ENCODE results near the gene CCDC185. TPM values are rescaled to one million over a fixed set of nuclear protein-coding genes. Genes with fewer than 3 reads are reported as not detected.

The CCDC185 gene
- total RNA-seq, 1 donor: not detected

- no peaks in the 10 kb centered on the region for H3K79me2 ChIP-seq (ENCODE audit: insufficient read depth, low read length)
- no peaks in the 10 kb centered on the region for H3K36me3 ChIP-seq (ENCODE audit: insufficient read depth, low read length)
- no peaks in the 10 kb centered on the region for H3K9me3 ChIP-seq (ENCODE audit: low read depth, low read length)
- H3K4me1 ChIP-seq (ENCODE audit: insufficient read depth, low read length): peaks cover 20% of the 10 kb centered on the region
- peaks cover 4% of the 10 kb centered on the region for H3K27me3 ChIP-seq (ENCODE audit: insufficient read depth, low read length)
- no peak overlapping the region for H3K4me3 ChIP-seq (ENCODE audit: insufficient read depth, low read length)
- TF ChIP-seq CTCF (IDR thresholded peaks at IDR 0.05; ENCODE audit: extremely low read depth, low read depth, low read length): no peak
- no peak overlapping the region for H3K27ac ChIP-seq (ENCODE audit: low read depth, low read length)
- H3K4me2 ChIP-seq (ENCODE audit: insufficient read depth, low read length): no peak overlapping the region
- H4K20me1 ChIP-seq (ENCODE audit: insufficient read depth, low read length): no peaks in the 10 kb centered on the region
- DNase-seq (ENCODE audit: insufficient read length, low spot score, missing footprints): no peak
- no peak overlapping the region for H2AFZ ChIP-seq (ENCODE audit: low read length)
Measured at GRCh38 chr1:223421025-223421424, 27.8 kb downstream of the CCDC185 start.

GRCh38 chr1:223421676-223422075 lies 28.5 kb downstream of the CCDC185 start:
- no peaks in the 10 kb centered on the region for H3K9me3 ChIP-seq (ENCODE audit: low read depth, low read length)
- no peak overlapping the region for H3K4me2 ChIP-seq (ENCODE audit: insufficient read depth, low read length)
- H4K20me1 ChIP-seq (ENCODE audit: insufficient read depth, low read length): no peaks in the 10 kb centered on the region
- H3K4me1 ChIP-seq (ENCODE audit: insufficient read depth, low read length): peaks cover 20% of the 10 kb centered on the region
- no peak for DNase-seq (ENCODE audit: insufficient read length, low spot score, missing footprints)
- no peaks in the 10 kb centered on the region for H3K79me2 ChIP-seq (ENCODE audit: insufficient read depth, low read length)
- H3K4me3 ChIP-seq (ENCODE audit: insufficient read depth, low read length): no peak overlapping the region
- H3K27ac ChIP-seq (ENCODE audit: low read depth, low read length): no peak overlapping the region
- TF ChIP-seq CTCF (IDR thresholded peaks at IDR 0.05; ENCODE audit: extremely low read depth, low read depth, low read length): no peak
- no peaks in the 10 kb centered on the region for H3K36me3 ChIP-seq (ENCODE audit: insufficient read depth, low read length)
- no peak overlapping the region for H2AFZ ChIP-seq (ENCODE audit: low read length)
- peaks cover 4% of the 10 kb centered on the region for H3K27me3 ChIP-seq (ENCODE audit: insufficient read depth, low read length)

GRCh38 chr1:223422911-223423310 lies 29.7 kb downstream of the CCDC185 start:
- no peaks in the 10 kb centered on the region for H4K20me1 ChIP-seq (ENCODE audit: insufficient read depth, low read length)
- no peaks in the 10 kb centered on the region for H3K79me2 ChIP-seq (ENCODE audit: insufficient read depth, low read length)
- no peak overlapping the region for H3K4me3 ChIP-seq (ENCODE audit: insufficient read depth, low read length)
- peaks cover 20% of the 10 kb centered on the region for H3K4me1 ChIP-seq (ENCODE audit: insufficient read depth, low read length)
- H3K4me2 ChIP-seq (ENCODE audit: insufficient read depth, low read length): no peak overlapping the region
- H3K27ac ChIP-seq (ENCODE audit: low read depth, low read length): no peak overlapping the region
- no peak overlapping the region for H2AFZ ChIP-seq (ENCODE audit: low read length)
- TF ChIP-seq CTCF (IDR thresholded peaks at IDR 0.05; ENCODE audit: extremely low read depth, low read depth, low read length): no peak
- no peaks in the 10 kb centered on the region for H3K36me3 ChIP-seq (ENCODE audit: insufficient read depth, low read length)
- H3K9me3 ChIP-seq (ENCODE audit: low read depth, low read length): no peaks in the 10 kb centered on the region
- no peak for DNase-seq (ENCODE audit: insufficient read length, low spot score, missing footprints)
- peaks cover 4% of the 10 kb centered on the region for H3K27me3 ChIP-seq (ENCODE audit: insufficient read depth, low read length)

GRCh38 chr1:223423641-223424233 lies 30.5 kb downstream of the CCDC185 start:
- no peaks in the 10 kb centered on the region for H3K9me3 ChIP-seq (ENCODE audit: low read depth, low read length)
- H4K20me1 ChIP-seq (ENCODE audit: insufficient read depth, low read length): no peaks in the 10 kb centered on the region
- H3K4me1 ChIP-seq (ENCODE audit: insufficient read depth, low read length): peaks cover 20% of the 10 kb centered on the region
- H3K36me3 ChIP-seq (ENCODE audit: insufficient read depth, low read length): no peaks in the 10 kb centered on the region
- H3K27ac ChIP-seq (ENCODE audit: low read depth, low read length): no peak overlapping the region
- H2AFZ ChIP-seq (ENCODE audit: low read length): peak overlapping the region; percentile 2
- H3K4me3 ChIP-seq (ENCODE audit: insufficient read depth, low read length): no peak overlapping the region
- H3K79me2 ChIP-seq (ENCODE audit: insufficient read depth, low read length): no peaks in the 10 kb centered on the region
- no peak overlapping the region for H3K4me2 ChIP-seq (ENCODE audit: insufficient read depth, low read length)
- no peak for TF ChIP-seq CTCF (IDR thresholded peaks at IDR 0.05; ENCODE audit: extremely low read depth, low read depth, low read length)
- no peak for DNase-seq (ENCODE audit: insufficient read length, low spot score, missing footprints)
- H3K27me3 ChIP-seq (ENCODE audit: insufficient read depth, low read length): peaks cover 1% of the 10 kb centered on the region

All from osteoblast (primary cell).